HG02981 (cell line): ENCODE data around the gene HS3ST5.
"Not testable (repeated sequence)": the region's sequence is repeated elsewhere in the genome, so short reads cannot be mapped to it uniquely, and the experiment has no call there.

Source experiments
- ATAC-seq: cut with Tn5 transposase; IDR thresholded peaks from one replicate; pipeline ENCODE4 v1.9.1; 2021; ENCODE audit warnings: mild to moderate bottlenecking, moderate library complexity; ENCODE audit not compliant: unreplicated experiment

The HS3ST5 gene

DNA sequence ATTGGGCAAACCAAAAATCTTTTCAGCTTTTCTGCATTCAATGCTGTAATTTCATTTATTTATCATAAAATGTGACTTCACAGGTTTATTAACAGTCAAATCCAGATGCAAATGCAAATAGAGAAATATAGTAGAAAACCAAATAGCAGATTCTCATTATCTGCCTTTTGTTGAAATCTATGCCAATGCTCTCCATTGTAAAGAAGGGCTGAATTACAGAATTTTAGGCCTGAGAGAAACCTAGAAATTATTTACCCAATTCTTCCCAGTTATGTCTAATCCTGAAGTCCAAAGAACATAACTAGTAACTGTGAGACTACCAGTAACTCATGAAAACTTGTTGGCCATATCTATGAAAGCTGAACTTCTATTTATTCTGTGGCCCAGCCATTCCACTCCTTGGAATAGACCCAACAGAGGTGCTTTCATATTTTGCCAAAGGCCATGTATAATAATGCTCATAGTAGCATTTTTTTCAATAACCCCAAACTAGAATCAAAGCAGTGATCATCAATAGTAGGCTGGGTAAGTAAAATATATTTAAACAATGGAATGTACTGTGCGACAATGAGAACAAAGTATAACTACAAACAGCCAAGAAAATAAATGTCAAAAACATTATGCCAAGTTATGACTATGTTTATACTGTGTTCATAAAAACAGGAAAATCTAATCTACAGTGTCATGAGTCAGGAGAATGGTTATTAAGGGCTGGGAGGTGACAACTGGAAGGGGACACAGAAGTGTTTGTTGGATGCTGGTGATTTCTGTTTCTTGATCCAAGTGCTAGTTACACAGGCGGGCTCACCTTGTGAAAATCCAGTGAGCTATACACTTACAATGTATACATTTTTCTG is 183.8 kb downstream of the HS3ST5 start:
- ATAC-seq: no peak

DNA sequence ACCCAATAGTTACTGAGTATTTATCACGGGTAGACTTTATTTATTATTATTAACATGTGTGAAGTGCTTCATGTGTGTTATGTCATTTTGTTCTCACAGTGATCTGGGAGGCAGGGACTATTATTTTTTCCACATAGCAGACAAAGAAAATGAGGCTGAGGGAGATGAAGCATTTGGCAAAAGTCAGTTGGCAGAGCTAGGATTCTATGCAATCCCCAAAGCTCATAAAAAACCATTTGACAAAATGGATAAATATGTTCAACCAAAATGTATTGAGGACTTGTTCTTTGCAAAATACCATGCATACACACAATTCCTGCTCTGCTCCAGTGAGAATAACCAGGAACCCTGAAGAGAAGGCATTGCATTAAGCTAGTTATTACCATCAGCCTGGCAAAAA is 184.4 kb downstream of the HS3ST5 start:
- ATAC-seq: no peak

DNA sequence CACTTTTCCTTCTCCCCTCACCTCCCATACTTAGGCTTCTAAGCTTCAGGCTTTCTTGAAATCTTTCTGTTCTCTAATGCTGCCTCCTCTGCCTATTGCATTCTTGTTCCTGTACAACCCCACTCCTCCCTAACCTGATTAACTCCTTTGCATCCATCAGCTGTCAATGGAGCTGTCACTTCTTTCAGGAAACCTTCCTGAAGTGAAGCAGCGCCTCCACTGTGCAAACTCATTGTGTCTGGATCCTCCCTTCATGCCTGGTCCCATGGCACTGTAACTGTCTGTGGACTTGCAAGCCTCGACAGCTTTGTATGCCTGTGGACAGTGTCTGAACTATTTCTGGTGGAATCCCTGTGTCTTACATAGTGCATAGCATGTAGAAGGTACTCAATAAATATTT is 185.0 kb downstream of the HS3ST5 start:
- ATAC-seq: no peak

DNA sequence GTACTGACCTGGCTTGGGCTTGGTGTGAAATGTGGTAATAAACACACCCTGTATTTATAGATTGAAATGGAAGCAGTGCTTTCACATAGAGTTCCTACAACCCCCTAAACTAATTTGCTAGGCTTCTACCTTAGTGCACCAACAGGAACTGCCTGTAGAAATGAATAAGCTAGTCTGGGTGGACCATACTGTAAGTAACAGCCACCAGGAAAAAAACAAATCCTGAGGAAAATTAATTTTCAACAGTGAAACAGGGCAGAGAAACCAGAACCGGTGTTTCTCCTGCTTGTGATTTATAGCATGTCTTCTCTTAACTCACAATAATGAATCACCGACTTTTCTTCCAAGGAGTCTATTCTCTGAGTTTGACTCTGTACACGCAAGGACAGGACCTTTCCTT is 187.1 kb downstream of the HS3ST5 start:
- no peak for ATAC-seq

DNA sequence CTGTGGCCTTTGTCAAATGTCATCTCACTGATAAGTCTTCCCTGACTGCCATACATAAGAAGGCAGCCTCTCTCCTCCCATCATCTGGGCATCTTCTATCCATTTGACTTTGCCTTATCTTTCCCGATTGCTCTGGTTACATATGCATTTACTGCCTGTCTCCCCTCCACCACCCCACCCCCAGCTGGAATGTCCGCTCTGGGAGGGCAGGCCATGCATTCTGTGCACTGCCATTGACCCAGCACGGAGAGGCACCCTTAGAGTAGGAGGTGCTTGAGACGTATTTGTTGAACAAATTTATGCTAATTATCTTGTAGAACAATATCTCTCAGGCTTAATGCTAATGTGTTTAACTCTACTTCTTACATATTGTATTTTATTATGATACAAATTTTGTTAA is 188.0 kb downstream of the HS3ST5 start:
- ATAC-seq: no peak

DNA sequence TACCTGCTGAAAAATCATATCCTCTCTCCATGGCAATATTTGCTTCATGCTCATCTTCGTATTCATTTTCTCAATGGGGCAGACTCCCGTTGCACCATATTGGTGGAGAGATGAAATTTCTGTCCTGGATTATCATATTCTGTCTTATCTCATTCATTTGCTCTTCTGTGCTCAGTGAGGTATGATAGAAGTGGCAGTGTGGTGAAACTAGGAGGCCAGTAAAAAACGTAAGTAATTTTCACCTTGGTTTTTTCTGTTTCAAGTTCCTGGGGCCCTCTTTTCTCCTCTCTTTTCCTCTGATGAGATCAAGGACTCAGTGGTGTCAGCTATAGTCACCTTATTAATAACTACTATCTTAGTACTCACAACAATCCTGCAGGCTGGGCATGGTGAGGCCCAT is 189.4 kb downstream of the HS3ST5 start:
- no peak for ATAC-seq

DNA sequence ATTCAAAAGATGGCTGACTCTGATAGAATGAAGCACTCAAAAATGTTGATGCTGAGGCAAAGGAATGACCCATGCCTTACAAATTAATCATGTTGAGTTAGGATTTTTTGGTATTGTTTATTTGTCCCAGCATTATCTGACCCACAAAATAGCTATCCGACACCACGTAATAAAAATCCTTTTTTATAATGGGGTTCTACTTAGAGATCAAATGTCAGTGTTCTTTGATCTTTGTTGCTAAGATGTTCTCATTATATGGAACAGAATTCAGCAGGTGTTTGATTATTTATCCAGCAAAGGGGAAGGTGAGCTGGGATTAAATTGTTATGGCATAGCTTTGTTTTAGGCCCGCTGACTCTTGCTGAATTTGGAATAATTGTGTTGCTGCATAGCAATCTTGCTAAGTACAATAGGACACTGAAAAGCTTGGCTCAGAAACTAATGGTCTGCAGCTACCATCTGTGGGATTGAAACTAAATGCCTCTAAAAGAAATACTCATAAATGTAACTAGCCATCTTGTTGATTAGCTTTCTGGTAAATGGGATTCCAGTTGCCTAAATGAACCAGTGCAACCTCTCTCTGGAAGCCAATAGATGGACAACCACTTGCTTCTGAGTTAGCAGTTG is 191.6 kb downstream of the HS3ST5 start:
- ATAC-seq: no peak

DNA sequence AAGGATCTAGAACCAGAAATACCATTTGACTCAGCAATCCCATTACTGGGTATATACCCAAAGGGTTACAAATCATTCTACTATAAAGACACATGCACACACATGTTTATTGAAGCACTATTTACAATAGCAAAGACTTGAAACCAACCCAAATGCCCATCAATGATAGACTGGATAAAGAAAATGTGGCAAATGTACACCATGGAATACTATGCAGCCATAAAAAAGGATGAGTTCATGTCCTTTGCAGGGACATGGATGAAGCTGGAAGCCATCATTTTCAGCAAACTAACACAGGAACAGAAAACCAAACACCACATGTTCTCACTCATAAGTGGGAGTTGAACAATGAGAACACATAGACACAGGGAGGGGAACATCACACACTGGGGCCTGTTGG is 193.6 kb downstream of the HS3ST5 start:
- not testable (repeated sequence) for ATAC-seq

DNA sequence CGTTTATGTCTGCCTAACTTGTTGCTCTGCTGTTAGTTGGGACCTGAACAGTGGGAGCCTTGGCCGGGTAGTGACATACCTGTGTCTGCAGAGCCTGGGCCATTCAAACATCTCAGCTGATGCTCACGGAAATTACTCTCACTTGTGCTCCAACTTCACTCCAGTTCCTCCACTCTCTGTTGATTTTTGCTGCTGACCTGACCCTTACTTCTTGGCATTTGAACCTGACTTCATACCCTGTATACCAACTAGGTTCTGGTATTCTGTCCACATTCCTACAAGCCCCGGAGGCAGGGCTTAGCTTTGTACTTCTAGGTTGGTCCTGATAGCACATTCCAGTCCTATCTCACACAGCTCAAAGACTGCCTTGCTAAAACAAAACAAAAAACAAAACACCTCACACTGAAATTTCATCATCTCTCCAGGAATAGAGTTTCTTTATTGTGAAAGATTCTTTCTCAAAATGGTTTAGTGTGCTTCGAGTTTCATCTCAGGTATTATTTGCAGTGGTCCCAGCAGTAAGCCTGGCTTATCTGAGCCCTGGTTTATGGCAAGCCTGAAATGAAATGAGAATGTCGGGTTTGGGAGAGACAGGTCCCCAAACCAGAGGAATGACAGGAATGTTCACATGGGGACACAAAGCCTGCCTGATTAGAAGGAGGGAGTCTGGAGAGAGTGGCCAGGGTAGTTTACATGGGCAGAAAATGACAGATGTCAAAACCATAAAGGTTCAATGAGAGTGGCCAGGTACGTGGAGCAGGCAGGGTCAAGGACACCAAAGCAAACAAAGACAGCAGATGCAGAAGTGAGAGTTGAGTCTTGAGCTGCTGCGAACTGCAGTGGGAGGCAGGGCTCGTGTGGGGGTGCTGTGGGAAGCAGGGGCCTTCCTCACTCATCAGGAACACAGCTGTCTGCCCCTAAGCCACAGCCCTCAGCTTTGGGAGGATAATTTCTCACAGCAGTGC is 197.7 kb downstream of the HS3ST5 start:
- ATAC-seq: no peak

DNA sequence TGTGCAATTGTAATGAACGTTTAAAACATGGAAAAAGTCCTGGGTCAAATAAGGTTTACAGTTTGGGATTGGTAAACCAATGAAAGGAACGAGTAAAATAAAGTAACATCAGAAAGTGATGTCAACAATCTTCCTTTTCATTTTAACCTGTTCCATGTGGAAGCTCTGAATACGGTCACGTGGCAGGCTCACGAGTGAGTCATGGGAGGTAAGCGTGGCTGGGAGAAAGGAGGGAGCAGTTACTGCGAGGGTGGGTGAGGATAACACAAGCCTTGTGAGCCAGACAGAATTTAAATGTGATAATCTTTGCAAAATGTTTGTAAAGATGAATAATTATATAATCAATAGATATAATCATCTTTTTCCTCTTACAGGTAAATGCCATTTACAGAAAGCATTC is 200.6 kb downstream of the HS3ST5 start:
- ATAC-seq: no peak

DNA sequence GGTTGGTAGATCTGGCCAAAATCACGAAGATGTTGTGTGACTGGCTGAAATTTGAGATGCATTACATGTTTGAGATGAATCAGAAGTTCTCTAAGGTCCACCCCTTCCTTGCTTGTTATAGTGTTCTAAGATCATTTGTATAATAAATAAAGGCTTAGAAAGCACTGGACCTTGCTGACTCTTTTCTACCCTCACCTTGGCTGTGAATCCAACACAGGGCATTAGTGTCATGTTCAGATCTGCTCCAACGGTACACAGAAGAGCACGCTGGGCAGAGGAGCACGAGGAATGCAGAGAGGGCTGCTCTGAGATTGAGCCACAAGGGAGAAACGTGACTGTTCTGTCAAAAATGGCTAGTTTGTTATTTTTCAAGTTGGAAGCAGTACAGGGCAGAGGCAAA is 202.4 kb downstream of the HS3ST5 start:
- ATAC-seq: no peak

DNA sequence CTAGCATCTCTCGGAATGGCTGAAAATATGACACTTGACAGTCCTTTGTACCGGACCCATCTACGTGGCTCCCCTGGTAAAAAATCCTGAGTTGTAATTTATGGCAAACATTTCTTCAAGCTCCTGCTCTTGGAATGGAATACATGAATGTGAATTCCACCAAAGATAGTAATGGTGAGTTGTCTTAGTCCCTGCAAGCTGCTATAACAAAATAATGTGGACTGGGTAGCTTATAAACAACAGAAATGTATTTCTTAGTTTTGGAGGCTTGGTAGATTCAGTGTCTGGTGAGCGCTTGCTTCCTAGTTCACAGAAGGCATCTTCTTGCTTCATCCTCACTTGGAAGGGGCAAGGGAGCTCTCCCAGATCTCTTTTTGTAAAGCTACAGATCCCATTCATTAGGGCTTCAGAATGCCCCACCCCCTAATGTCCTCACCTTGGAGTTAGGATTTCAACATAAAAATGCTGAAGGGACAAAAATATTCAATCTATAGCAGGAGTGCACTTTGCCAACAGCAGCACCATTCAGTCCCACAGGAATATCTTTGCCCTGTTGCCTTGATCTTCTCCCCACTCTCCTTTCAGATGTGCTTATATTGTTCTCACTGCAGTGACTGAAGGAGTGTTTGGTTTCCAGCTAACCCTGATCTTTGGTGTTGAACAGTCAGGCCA is 204.1 kb downstream of the HS3ST5 start:
- ATAC-seq: no peak

DNA sequence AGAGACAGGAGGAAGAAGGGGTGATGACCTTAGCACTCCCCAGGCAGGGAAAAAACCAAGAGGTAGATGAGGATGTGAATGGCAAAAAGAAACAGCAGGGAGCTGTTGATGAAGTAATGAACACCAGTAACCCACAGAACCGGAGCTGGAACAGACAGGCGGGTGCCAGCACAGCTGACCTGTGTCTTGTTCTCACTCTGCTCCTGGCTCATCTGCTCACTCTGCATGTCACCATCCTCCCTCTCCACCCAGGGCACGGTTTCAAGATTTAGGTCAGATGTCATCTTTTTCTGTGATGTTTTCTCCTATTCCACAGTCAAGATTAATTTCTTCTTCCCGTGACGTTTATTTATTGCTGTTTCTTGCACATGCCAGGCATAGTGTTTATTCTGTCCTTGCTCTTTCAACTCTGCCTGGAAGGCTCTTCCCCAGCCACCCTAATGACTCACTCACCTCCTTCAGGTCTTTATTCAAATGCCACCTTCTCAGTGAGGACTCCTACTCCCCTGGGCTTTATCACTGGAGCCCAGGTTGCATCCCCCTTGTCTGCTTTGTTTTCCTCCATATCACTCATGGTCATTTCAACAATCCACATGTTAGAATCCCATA is 207.4 kb downstream of the HS3ST5 start:
- ATAC-seq: no peak

DNA sequence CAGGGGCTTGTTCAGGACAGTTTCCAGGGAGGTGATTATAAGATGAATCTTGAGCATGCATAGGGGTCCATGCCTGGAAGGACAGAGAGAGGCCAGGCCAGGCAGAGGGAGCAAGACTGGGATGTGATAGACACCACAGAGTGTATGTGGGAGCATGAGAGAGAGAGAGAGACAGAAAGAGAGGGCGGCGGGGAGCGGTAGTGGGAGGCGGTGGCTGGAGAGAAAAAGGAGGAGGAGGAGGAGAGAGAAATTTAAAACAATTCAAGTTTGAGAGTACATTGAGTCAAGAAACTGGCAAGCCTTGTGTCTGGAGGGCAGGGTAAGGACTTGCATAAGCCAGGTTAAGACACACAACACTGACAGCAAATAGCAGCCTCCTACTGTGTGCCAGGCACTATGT is 209.0 kb downstream of the HS3ST5 start:
- ATAC-seq: no peak

DNA sequence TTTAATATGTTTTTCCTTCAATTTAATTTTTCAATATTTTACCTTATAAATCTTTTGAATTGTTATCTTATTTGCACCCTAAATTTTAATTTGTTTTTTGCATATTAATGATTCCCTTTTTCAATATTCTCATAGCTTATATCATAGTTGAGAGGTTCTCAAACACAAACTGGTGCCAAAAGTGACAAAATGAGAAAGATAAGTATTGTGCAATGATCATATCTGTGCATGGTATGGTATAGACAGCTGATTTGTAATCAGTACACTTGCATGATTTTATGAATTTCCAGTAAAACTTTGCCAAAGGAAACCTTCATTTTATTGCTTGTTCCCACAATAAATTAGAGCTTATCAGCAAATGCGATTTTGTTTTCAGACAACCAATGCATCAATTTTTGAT is 210.9 kb downstream of the HS3ST5 start:
- ATAC-seq: no peak

DNA sequence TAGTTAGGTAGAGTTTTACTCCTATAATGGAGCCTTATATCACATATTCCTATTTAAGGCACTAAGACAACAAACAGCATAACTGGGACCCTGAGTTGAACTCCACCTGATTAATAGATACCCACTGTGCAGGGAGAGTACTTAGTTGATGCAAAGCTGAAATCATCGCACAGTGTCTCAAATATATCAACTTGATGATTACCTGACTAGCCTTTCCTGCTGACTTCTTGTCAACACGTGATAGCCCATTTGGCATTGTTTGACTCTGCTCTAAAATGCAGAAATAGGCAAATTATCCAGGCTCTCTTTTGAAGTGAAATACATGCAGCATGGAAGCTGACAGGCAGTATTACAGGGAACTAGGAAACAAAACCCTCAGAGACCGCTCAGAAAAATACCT is 217.2 kb downstream of the HS3ST5 start:
- no peak for ATAC-seq

DNA sequence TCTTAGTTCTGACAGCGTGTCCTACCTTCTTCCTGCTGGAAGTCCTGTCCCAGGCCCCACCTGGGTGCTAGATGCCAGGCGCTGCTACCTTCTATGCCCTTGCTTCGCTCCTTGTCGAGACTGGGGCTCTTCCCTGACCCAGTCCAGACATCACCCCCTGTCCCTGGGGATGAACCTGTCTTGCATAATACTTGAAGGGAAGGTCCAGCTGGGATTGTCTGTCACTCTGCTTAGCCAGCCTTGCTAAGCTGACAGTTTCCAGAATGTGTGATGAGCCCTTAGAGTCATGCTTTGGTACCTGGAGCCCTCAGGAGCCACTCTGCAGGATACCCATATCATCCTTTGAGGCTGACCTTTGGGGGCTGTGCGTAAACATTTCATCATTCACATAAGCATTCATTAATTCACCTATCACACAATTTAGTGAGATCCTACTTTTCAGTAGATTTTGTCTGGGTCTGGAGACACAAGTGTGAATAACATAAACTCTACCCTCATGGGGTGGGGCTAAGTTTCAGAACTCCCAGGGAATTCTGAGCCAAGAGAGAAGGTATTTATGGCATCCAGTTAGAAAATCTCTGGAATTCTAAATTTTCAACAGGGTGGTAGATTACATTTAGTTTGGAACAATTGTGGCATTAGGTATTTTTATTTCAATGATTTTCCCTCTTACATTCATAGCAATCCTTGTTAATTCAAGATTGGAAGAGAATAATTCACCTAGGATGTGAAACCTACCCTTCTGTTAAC is 220.7 kb downstream of the HS3ST5 start:
- ATAC-seq: no peak

DNA sequence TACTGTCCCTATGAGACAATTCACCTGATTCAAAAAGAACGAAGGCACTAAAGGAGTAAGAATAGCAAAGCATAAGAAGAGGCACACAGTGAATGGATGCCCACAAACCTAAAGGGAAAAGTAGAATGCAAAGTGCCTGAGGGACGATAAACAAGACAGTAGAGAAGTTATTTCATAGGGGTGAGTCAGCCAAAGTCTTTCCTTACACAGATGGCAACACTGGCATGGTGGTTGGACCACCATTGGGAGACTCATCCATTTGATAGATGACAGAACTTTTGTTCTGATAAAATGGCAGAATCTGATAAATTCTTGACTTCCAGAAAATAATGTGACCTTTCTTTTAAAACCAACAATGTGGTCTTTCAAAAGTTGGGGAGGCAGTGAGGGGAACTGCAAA is 223.8 kb downstream of the HS3ST5 start:
- ATAC-seq: no peak

DNA sequence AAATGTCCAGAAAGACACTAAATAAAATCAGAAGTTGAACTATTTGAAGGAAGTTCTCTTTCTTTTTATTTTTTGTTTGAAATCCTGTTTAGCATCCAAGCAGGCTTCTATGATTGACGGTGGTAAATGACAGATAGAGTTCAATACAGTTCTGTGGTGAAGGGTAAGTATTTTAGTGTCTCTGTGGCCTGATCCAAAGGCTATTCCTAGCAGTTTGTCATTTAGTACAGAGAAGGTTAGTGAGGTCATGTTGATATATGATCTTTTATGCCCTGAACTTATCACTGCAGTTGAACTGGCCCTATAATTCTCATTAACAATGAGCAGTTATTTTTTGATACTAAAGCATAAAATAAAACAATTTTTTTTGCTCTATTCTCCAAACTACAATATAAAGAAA is 227.2 kb downstream of the HS3ST5 start:
- no peak for ATAC-seq
